B cell (primary cell): ENCODE results near the gene CST5.

Source experiments
- CTCF ChIP-seq: fragments of 200-600 bp; IDR thresholded peaks from one replicate; pipeline ENCODE4 v1.8.0; 2022; ENCODE audit warnings: antibody characterized with exemption, mild to moderate bottlenecking
- EZH2 ChIP-seq: IDR thresholded peaks from 2 replicates; pipeline ENCODE4 v1.6.1; 2012; ENCODE audit warnings: borderline replicate concordance, low read depth, mild to moderate bottlenecking, moderate library complexity, low read length; ENCODE audit not compliant: insufficient read depth, poor library complexity, severe bottlenecking

- TF ChIP-seq CTCF (no peak), EZH2 (no peak)
These were observed 9.1 kb downstream of the CST5 start for GRCh38 chr20:23870461-23870860.
